Dedifferentiated amniotic fluid mesenchymal stem cell (primary cell): Measurements from ENCODE around the gene SLC11A1.

Source experiments
- DNase-seq: peaks from one replicate; pipeline ENCODE4 v3.0.0-alpha.2; 2016; ENCODE audit errors: extremely low spot score

The SLC11A1 gene

DNA sequence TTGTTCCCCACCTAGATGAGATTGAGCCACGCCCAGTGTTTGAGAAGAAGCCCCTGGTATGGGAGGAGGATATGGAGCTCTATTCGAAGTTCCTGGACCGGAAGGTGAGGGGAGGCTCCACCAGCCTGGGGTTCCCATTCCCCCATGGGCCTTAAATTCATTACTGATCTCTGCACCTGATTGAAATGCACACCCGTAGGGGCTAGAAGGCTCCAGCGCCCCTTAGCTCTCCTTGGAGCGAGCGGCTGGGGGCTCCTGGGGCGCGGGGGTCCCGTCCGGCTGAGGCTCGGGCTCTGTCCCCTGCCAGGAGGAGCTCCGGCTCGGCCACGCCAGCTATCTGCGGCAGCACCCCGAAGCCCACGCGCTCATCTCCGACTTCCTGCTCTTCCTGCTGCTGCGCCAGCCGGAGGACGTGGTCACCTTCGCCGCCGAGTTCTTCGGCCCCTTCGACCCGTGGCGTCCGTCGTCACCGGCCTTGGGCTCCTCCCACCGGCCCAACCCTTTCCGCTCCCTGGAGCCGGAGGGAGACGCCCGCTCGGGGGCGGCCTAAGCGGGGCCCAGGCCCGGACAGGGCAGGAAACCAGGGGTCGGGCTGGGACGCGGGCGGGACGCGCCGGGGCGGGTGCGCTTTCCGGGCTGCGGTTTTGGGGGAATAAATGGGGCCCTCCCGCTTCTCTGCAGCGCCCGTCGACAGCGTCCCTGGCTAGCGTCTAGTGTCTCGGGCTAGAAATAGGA lies 14.5 kb upstream of the SLC11A1 start:
- DNase-seq: peak; percentile 21

GRCh38 chr2:218368150-218368528 lies 13.9 kb upstream of the SLC11A1 start:
- DNase-seq: no peak

GRCh38 chr2:218368621-218369153 lies 13.4 kb upstream of the SLC11A1 start:
- no peak for DNase-seq

DNA sequence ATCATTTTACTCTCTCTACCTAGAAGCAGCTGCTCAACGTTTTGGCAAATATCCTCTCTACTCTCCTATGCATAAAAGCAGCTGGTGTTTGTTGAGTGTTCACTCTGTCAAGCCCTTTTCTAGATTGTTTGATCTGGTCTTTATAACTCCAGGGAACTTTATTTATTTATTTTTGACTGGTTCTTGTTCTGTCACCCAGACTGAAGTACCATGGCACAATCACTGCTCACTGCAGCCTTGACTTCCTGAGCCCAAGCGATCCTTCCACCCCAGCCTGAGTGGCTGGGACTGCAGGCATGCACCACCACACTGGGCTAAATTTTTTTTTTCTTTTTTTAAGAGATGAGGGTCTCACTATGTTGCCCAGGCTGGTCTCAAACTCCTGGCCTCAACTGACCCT lies 12.7 kb upstream of the SLC11A1 start:
- DNase-seq: no peak

- DNase-seq: no peak
These were observed 11.5 kb upstream of the SLC11A1 start for GRCh38 chr2:218370410-218371063.

GRCh38 chr2:218371983-218372350 lies 10.1 kb upstream of the SLC11A1 start:
- no peak for DNase-seq

GRCh38 chr2:218374795-218375194 lies 7.3 kb upstream of the SLC11A1 start:
- DNase-seq: no peak

- DNase-seq: peak; percentile 83
These were observed 6.9 kb upstream of the SLC11A1 start for GRCh38 chr2:218375212-218375611.

- DNase-seq: no peak
These were observed 4.0 kb upstream of the SLC11A1 start for GRCh38 chr2:218378053-218378452.

DNA sequence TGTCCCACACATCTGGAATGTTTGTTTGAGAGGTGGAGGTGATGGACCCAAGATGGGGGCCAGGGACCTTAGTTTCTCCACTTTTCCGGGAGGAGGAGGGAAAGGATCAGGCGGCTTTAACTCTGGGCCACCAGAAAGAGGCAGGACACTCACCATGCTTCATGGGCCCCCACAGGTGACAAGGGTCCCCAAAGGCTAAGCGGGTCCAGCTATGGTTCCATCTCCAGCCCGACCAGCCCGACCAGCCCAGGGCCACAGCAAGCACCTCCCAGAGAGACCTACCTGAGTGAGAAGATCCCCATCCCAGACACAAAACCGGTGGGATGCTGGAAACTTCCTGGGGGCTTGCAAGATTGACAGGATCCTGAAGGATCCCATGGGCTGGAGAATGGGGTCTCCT lies 712 bp downstream of the SLC11A1 start:
- DNase-seq: no peak

DNA sequence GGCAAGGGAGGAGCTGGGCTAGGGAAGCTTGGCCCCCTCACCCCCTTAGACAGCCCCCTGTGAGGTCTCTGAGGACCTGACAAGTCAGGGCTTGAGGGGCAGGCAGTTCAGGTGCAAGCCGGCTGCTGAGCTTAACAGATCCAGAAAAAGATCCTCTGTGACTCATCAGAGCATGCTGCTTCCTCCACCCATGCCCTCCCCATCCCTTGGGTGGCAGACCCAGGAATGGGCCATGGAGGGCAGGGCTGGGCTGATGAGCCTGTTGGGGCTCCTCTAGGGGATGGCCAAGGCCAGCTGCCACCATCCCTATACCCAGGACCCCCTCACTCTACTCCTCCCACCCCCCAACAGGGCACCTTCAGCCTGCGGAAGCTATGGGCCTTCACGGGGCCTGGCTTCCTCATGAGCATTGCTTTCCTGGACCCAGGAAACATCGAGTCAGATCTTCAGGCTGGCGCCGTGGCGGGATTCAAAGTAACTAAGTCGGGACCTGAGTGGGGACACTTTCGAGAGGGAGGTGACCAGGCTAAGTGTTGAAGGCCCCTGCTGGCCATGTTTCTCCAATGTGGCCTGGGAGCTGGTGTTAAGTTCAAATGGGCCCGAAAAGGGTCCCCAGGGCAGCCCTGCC lies 1.9 kb downstream of the SLC11A1 start:
- no peak for DNase-seq

GRCh38 chr2:218384975-218385374 lies 2.9 kb downstream of the SLC11A1 start:
- no peak for DNase-seq

- no peak for DNase-seq
These were observed 4.7 kb downstream of the SLC11A1 start for GRCh38 chr2:218386505-218387368.

DNA sequence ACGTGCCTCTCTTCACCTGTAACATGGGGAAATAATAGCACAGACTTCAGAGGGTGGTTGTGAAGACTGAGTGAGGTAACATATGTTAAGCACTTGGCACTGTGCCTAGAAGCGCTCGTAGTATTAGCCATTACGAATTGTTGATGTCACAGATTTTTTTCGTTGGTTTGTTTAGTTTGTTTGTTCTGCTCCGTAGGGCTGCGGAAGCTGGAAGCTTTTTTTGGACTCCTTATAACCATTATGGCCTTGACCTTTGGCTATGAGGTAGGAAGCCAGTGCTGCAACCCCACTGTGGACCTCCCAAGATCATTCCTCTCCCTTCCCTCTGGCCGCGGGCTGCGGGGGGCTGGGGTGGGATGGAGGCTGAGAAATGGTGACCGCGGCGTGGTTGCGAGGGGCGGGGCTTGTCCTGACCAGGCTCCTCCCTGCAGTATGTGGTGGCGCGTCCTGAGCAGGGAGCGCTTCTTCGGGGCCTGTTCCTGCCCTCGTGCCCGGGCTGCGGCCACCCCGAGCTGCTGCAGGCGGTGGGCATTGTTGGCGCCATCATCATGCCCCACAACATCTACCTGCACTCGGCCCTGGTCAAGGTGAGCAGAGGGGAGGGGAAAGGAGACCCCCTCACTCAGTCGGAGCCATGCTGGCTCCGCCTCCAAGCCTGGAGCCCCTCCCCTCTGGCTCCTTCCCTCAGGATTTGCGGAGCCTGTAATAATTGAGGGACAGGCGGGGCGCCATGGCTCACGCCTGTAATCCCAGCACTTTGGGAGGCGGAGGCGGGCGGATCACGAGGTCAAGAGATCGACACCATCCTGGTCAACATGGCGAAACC lies 5.5 kb downstream of the SLC11A1 start:
- DNase-seq: no peak

- no peak for DNase-seq
These were observed 7.5 kb downstream of the SLC11A1 start for GRCh38 chr2:218389333-218390150.

GRCh38 chr2:218391202-218391601 lies 9.1 kb downstream of the SLC11A1 start:
- DNase-seq: no peak

- no peak for DNase-seq
These were observed 10.4 kb downstream of the SLC11A1 start for GRCh38 chr2:218392459-218392858.

- no peak for DNase-seq
These were observed 10.9 kb downstream of the SLC11A1 start for GRCh38 chr2:218392891-218393462.

GRCh38 chr2:218393750-218394290 lies 11.7 kb downstream of the SLC11A1 start:
- DNase-seq: no peak
